ENCODE results near the gene CCL21.
"Not testable (repeated sequence)": the region's sequence is repeated elsewhere in the genome, so short reads cannot be mapped to it uniquely, and the experiment has no call there.

The CCL21 gene

GRCh38 chr9:34710023-34710422, at the start of gene CCL21:
Gene CCL21 (minus strand): TSS chr9:34710136. CDS start chr9:34710066, 70 bp downstream.
- DNase-seq (ENCODE audit: low read depth), result no peak

- DNase-seq (ENCODE audit: low read depth), result no peak
Observed at GRCh38 chr9:34759432-34760134, 49.6 kb upstream of the CCL21 start.

GRCh38 chr9:34750320-34750719, 40.4 kb upstream of the CCL21 start:
- DNase-seq (ENCODE audit: low read depth), result not testable (repeated sequence)

- DNase-seq (ENCODE audit: low read depth), result no peak
Observed at GRCh38 chr9:34746526-34746925, 36.6 kb upstream of the CCL21 start.

- DNase-seq (ENCODE audit: low read depth), result no peak
Observed at GRCh38 chr9:34744295-34745221, 34.6 kb upstream of the CCL21 start.

GRCh38 chr9:34742710-34743109, 32.8 kb upstream of the CCL21 start:
- no peak for DNase-seq (ENCODE audit: low read depth)

- no peak for DNase-seq (ENCODE audit: low read depth)
Observed at GRCh38 chr9:34741628-34742027, 31.7 kb upstream of the CCL21 start.

GRCh38 chr9:34740176-34740575, 30.2 kb upstream of the CCL21 start:
- not testable (repeated sequence) for DNase-seq (ENCODE audit: low read depth)

- DNase-seq (ENCODE audit: low read depth), result no peak
Observed at GRCh38 chr9:34737677-34738260, 27.8 kb upstream of the CCL21 start.

- DNase-seq (ENCODE audit: low read depth), result no peak
Observed at GRCh38 chr9:34734720-34735119, 24.8 kb upstream of the CCL21 start.

- DNase-seq (ENCODE audit: low read depth), result no peak
Observed at GRCh38 chr9:34732886-34733285, 22.9 kb upstream of the CCL21 start.

- no peak for DNase-seq (ENCODE audit: low read depth)
Observed at GRCh38 chr9:34732478-34732877, 22.5 kb upstream of the CCL21 start.

GRCh38 chr9:34723141-34723540, 13.2 kb upstream of the CCL21 start:
- DNase-seq (ENCODE audit: low read depth), result no peak

- DNase-seq (ENCODE audit: low read depth), result not testable (repeated sequence)
Observed at GRCh38 chr9:34719769-34720025, 9.8 kb upstream of the CCL21 start.

- no peak for DNase-seq (ENCODE audit: low read depth)
Observed at GRCh38 chr9:34719021-34719768, 9.3 kb upstream of the CCL21 start.

- DNase-seq (ENCODE audit: low read depth), result no peak
Observed at GRCh38 chr9:34717996-34718614, 8.2 kb upstream of the CCL21 start.

GRCh38 chr9:34716711-34717110, 6.8 kb upstream of the CCL21 start:
- DNase-seq (ENCODE audit: low read depth), result no peak

- no peak for DNase-seq (ENCODE audit: low read depth)
Observed at GRCh38 chr9:34715639-34716215, 5.8 kb upstream of the CCL21 start.

- no peak for DNase-seq (ENCODE audit: low read depth)
Observed at GRCh38 chr9:34714007-34714406, 4.1 kb upstream of the CCL21 start.

GRCh38 chr9:34712140-34712539, 2.2 kb upstream of the CCL21 start:
- no peak for DNase-seq (ENCODE audit: low read depth)

- no peak for DNase-seq (ENCODE audit: low read depth)
Observed at GRCh38 chr9:34709196-34709978, 549 bp downstream of the CCL21 start.
